Superior temporal gyrus (tissue), 1 donor: Measurements from ENCODE around the gene ABL2.

Experiments used
- DNase-seq: peaks from one replicate; pipeline ENCODE4 v3.0.0-alpha.2; 2016; ENCODE audit errors: extremely low spot score

Gene ABL2

DNA sequence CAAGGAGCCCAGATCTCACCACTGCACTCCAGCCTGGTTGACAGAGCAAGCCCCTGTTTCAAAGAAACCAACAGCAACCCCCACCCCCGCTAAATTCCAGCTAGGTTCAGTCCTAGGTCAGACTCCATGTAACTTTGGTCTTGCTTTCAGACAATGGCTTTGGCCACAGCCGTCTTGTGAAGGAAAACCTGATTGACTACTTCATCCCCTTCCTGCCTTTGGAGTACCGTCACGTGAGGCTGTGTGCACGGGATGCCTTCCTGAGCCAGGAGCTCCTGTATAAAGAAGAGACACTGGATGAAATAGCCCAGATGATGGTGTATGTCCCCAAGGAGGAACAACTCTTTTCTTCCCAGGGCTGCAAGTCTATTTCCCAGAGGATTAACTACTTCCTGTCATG, 134.7 kb downstream of the ABL2 start:
- no peak for DNase-seq

- DNase-seq, result no peak
Observed at GRCh38 chr1:179092896-179093461, 136.5 kb downstream of the ABL2 start.

DNA sequence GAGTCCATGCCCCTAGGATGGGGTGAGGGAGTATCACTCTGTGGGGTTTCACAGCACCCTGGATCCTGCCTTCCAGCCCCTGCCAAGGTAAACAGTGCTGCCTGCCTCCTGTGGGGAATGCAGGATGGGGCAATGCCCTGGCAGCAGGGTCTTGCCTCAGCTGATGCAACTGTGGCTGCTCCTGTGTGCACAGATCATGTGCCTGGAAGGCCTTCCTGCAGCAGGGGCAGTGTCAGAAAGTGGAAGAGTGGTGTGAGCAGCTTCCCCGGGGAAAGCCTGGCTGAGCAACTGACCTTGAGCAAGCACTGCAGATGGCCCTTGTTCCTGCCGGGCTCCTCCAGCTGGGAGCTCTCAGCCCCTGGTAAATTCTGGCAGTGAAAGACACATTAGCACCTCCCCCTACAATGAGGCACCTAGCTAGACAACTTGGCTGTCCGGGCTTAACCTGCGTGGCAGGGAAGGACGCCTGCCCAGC, 137.7 kb downstream of the ABL2 start:
- DNase-seq, result no peak

DNA sequence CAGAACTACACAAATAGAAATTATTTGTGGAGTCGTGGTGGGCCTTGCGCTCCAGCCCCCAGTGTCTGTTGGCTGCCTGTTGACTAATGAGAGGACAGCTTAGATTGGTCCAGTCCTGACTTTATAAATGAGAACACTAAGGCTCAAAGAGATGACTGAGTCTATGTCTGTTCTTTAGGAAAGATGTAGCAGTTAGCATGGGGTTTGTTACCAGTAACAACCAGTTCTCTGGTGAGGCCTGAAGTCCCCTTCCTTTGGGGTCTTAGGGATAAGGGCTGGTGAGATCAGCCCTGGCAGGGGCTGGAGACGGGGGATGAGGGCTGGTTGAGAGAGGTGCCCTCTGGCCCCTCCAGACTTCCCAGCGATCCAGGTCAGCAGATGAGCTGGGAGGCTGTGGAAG, 138.6 kb downstream of the ABL2 start:
- DNase-seq, result no peak

- no peak for DNase-seq
Observed at GRCh38 chr1:179090522-179090921, 139.0 kb downstream of the ABL2 start.

GRCh38 chr1:179089827-179090482, 139.5 kb downstream of the ABL2 start:
- no peak for DNase-seq

- DNase-seq, result no peak
Observed at GRCh38 chr1:179087665-179088064, 141.8 kb downstream of the ABL2 start.

DNA sequence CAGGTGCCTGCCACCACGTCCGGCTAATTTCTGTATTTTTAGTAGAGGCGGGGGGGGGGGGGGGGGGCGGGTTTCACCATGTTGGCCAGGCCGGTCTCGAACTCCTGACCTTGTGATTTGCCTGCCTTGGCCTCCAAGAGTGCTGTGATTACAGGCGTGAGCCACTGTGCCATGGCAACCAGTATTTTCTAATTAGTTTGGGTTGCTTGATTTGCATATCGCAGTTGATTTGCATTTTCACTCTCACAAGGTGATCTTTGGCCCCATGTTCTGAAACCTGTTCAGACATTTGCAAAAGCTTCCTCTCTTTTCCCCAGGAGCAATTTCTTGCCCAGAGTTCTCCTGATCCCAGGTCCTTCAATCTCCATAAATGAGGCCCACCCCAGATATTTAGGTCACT, 145.9 kb downstream of the ABL2 start:
- no peak for DNase-seq

GRCh38 chr1:179082999-179083335, 146.5 kb downstream of the ABL2 start:
- no peak for DNase-seq

- DNase-seq, result peak; percentile 25
Observed at GRCh38 chr1:179082333-179082998, 147.0 kb downstream of the ABL2 start.

- peak; percentile 90 for DNase-seq
Observed at GRCh38 chr1:179081687-179082332, 147.7 kb downstream of the ABL2 start, which contains the start of gene TOR3A. Gene TOR3A, plus strand, starts transcription at chr1:179082070. Its CDS starts 59 bp downstream, at chr1:179082129.

- DNase-seq, result no peak
Observed at GRCh38 chr1:179080866-179081686, 148.4 kb downstream of the ABL2 start.

GRCh38 chr1:179079113-179079761, 150.2 kb downstream of the ABL2 start:
- DNase-seq, result peak; percentile 90

- no peak for DNase-seq
Observed at GRCh38 chr1:179077396-179077795, 152.1 kb downstream of the ABL2 start.

- DNase-seq, result no peak
Observed at GRCh38 chr1:179066471-179066870, 163.0 kb downstream of the ABL2 start.

DNA sequence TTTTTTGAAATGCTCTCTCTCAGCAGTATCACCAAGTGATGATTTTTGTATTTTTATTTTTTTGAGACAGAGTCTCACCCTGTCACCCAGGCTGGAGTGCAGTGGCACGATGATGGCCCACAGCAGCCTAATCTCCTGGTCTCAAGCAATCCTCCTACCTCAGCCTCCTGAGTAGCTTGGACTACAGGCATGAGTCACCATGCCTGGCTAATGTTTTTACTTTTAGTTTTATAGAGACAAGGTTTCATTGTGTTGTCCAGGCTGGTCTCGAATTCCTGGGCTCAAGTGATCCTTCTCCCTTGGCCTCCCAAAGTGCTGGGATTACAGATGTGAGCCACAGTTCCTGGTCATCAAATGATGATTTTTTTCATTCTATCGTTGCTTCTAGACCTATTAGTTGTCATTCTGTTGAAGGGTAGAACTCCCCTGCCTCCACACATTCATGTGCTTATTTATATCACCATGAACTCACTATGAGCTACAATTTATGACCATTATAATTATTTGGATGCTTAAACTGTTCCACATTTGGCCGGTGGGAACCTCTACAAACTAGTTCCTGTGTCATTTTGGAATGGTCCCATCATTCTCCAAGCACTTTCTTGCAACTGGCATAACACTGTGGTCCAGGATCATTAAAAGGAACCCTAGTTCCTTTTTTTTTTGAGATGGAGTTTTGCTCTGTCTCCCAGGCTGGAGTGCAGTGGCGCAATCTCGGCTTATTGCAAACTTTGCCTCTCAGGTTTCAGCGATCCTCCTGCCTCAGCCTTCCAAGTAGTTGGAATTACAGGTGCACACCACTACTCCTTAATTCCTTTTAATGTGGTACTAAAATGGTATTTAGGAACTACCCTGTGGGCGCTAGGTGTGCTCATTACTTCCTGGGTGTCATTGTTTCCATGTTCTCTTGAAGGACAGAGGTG, 167.9 kb downstream of the ABL2 start:
- no peak for DNase-seq

DNA sequence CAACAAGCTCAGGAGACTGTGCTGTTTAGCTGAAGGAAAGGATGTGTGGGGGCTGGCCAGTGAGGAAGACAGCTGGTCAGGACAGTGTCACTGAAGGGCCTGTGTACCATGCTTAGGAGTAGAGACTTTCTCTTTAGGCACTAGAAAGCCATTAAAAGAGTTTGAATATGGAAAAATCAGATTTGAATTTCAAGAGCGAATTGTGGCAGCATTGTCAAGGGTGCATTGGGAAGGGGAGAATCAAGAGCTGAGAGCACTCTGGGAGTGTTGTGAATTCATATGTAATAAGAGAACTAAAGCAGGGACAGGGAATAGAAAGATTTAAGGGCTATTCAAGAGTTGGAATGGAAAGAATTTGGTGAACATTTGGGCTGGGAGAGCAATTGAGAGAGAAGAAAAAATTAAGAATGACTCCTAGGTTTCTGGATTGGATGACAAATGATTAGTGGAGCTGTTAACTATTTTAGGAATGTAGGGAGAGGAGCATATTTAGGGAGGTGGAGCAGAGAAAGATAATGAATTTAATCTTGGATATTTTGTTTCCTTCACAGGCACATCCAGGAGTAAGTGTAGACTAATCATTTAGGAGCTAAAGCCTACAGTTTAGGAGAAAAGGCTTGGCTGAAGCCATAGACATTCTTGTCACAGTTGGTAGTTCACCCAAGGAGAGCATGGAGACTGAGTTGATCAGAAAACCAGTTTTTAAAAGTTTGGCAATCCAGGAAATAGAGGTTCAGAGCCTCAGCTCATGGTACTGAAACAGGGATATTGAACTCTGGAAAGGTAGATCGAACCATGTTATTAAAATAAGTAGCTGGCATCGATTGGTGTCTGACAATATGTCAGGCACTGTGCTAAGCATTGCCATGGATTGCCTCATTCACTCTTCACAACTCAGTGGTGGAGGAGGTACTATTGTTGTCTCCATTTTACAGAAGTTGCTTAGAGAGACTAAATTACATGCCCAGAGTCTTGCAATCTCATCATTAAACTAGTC, 170.7 kb downstream of the ABL2 start:
- DNase-seq, result no peak

DNA sequence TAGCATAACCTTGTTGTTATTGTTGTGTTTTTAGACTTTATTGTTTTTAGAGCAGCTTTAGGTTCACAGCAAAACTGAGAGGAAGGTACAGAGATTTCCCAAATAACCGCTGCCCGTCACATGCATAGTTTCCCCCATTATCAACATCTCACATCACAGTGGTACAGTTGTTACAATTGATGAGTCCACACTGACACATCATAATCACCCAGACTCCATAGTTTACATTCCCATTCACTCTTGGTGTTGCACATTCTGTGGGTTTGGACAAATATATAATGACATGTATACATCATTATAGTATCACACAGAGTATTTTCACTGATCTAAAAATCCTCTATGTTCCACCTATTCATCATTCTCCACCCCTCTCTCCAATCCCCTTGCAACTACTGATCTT, 173.5 kb downstream of the ABL2 start:
- DNase-seq, result no peak

- peak; percentile 40 for DNase-seq
Observed at GRCh38 chr1:179053486-179053885, 176.0 kb downstream of the ABL2 start.
